PC-9 (cell line): ENCODE measurements around the gene LNP1. TPM values are rescaled to one million over a fixed set of nuclear protein-coding genes. Genes with fewer than 3 reads are reported as not detected.

ENCODE experiments used
- BruUV-seq: library from RNA; stranded (reverse); fragments of 400-500 nt; replicated peaks from 2 replicates; lab custom pipeline; 2021; lab: Mats Ljungman, UMichigan
- CTCF ChIA-PET: fragments of 300-600 bp; sonication (Branson Sonifier 250); formaldehyde crosslinking; loops from one replicate; lab custom pipeline; 2022; ENCODE audit warnings: antibody characterized with exemption; lab: Charles Lee
- POLR2A ChIA-PET: fragments of 300-600 bp; sonication (Branson Sonifier 250); formaldehyde crosslinking; loops from one replicate; lab custom pipeline; 2022; ENCODE audit warnings: antibody characterized with exemption; ENCODE audit not compliant: unreplicated experiment; lab: Charles Lee
- DNase-seq, 2 experiments: peaks; one replicate each; pipeline versions ENCODE4 v3.0.0 to v3.0.0-alpha.2; 2015 to 2022; ENCODE audit warnings: mixed read lengths in 1 of 2
- H2AFZ ChIP-seq: fragments of 200-600 bp; sonication (generic); 2 replicates; pipeline ENCODE4 v1.8.1; 2017; ENCODE audit warnings: antibody characterized with exemption
- H3F3A ChIP-seq: fragments of 200-600 bp; sonication (generic); 2 replicates; pipeline ENCODE4 v1.8.1; 2017; ENCODE audit warnings: antibody characterized with exemption, mild to moderate bottlenecking, low read depth; ENCODE audit not compliant: insufficient read depth
- H3K27ac ChIP-seq: fragments of 200-600 bp; sonication (generic); 2 replicates; pipeline ENCODE4 v1.6.1; 2016; ENCODE audit warnings: mixed run types
- H3K27me3 ChIP-seq: fragments of 200-600 bp; sonication (generic); 2 replicates; pipeline ENCODE4 v1.6.1; 2016; ENCODE audit warnings: low read depth, mixed run types; ENCODE audit not compliant: insufficient read depth
- H3K36me3 ChIP-seq: fragments of 200-600 bp; sonication (generic); 2 replicates; pipeline ENCODE4 v1.6.1; 2016; ENCODE audit warnings: low read depth, mixed run types
- H3K4me1 ChIP-seq: fragments of 200-600 bp; sonication (generic); replicated peaks from 2 replicates; pipeline ENCODE4 v1.6.1; 2016; ENCODE audit warnings: mixed run types; ENCODE audit not compliant: insufficient read depth
- H3K4me2 ChIP-seq: fragments of 200-600 bp; sonication (generic); 2 replicates; pipeline ENCODE4 v1.6.1; 2017; ENCODE audit warnings: mixed run types
- H3K4me3 ChIP-seq: fragments of 200-600 bp; sonication (generic); 2 replicates; pipeline ENCODE4 v1.6.1; 2016; ENCODE audit warnings: mixed run types
- H3K79me2 ChIP-seq: fragments of 200-600 bp; sonication (generic); 2 replicates; pipeline ENCODE4 v1.6.1; 2017; ENCODE audit warnings: low read depth, mixed run types
- H3K9me2 ChIP-seq: fragments of 200-600 bp; sonication (generic); 2 replicates; pipeline ENCODE4 v1.8.1; 2017; ENCODE audit warnings: mild to moderate bottlenecking; ENCODE audit not compliant: insufficient read depth
- H3K9me3 ChIP-seq: fragments of 200-600 bp; sonication (generic); 2 replicates; pipeline ENCODE4 v1.8.1; 2016; ENCODE audit warnings: low read depth; ENCODE audit not compliant: insufficient read depth
- H4K20me1 ChIP-seq: fragments of 200-600 bp; sonication (generic); 2 replicates; pipeline ENCODE4 v1.8.1; 2017; ENCODE audit not compliant: insufficient read depth
- CTCF ChIP-seq: fragments of 200-600 bp; sonication (generic); conservative IDR thresholded peaks from 2 replicates; pipeline ENCODE4 v1.6.1; 2017; ENCODE audit warnings: mixed run types, antibody characterized with exemption, mild to moderate bottlenecking, moderate library complexity
- EZH2 ChIP-seq: fragments of 200-600 bp; sonication (generic); IDR thresholded peaks from 2 replicates; pipeline ENCODE4 v1.8.0; 2017; ENCODE audit warnings: antibody characterized with exemption, low read depth
- intact Hi-C: fragments of 100-400 bp; cut with micrococcal nuclease; formaldehyde crosslinking; loops from one replicate; pipeline ENCODE4 v1.10.0; 2022; ENCODE audit not compliant: unreplicated experiment
- total RNA-seq: library from RNA; stranded (reverse); gene quantifications from 2 replicates; pipeline ENCODE4 v1.2.3, GENCODE V29; 2021

The LNP1 gene
- total RNA-seq, 1 experiment from 2014 or later: 4.8 TPM

DNA sequence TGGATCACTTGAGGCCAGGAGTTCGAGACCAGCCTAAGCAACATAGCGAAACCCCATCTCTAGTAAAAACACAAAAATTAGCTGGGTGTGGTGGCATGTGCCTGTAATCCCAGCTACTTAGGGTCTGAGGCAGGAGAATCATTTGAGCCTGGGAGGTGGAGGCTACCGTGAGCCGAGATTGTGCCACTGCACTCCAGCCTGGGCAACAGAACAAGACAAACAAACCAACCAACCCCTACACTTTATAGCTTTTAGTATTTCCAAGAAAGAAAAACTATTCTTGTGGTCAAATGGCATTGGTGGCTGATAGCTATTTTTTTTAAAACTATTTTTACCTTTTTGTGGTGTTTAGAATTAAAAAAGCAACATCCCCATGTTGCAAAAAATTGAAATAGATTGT lies 98.3 kb downstream of the LNP1 start:
- H3K27ac ChIP-seq: no peak overlapping the region
- ChIA-PET POLR2A (no interaction called here), CTCF (no interaction called here)
- H2AFZ ChIP-seq: no peak overlapping the region
- H3K4me2 ChIP-seq: no peak overlapping the region
- intact Hi-C loops: loop anchor here (10.0 kb wide), 2 partner anchors 535 to 1185 kb away; partner anchors contain the start of gene RPL24
- no peaks in the 10 kb centered on the region for H4K20me1 ChIP-seq
- no peak for TF ChIP-seq EZH2
- no peak for TF ChIP-seq CTCF
- no peaks in the 10 kb centered on the region for H3K79me2 ChIP-seq
- no peaks in the 10 kb centered on the region; the same call in 1 of the 2 replicates for H3K9me2 ChIP-seq
- H3K36me3 ChIP-seq: no peaks in the 10 kb centered on the region
- 0 out of 2 replicates have a peak, but pooled peaks cover 5% of the 10 kb centered on the region for H3K9me3 ChIP-seq
- H3F3A ChIP-seq: peaks cover 23% of the 10 kb centered on the region
- no peaks in the 10 kb centered on the region for H3K27me3 ChIP-seq
- H3K4me3 ChIP-seq: no peak overlapping the region
- BruUV-seq: no TSS peak
- DNase-seq: no peak
- H3K4me1 ChIP-seq: peaks cover 32% of the 10 kb centered on the region

GRCh38 chr3:100500320-100500880 lies 99.1 kb downstream of the LNP1 start:
- peak; percentile 12 to 55 for DNase-seq
- no TSS peak for BruUV-seq

GRCh38 chr3:100503448-100503847 lies 102.1 kb downstream of the LNP1 start:
- no peaks in the 10 kb centered on the region for H3K36me3 ChIP-seq
- H3F3A ChIP-seq: no peaks in the 10 kb centered on the region
- H3K4me3 ChIP-seq: no peak overlapping the region
- H3K9me2 ChIP-seq: no peaks in the 10 kb centered on the region; the same call in 1 of the 2 replicates
- no peak overlapping the region for H3K27ac ChIP-seq
- no peaks in the 10 kb centered on the region for H3K27me3 ChIP-seq
- H4K20me1 ChIP-seq: no peaks in the 10 kb centered on the region
- H3K4me1 ChIP-seq: 0 out of 2 replicates have a peak, but pooled peaks cover 9% of the 10 kb centered on the region
- no peaks in the 10 kb centered on the region for H3K79me2 ChIP-seq
- DNase-seq: no peak
- no peak overlapping the region for H3K4me2 ChIP-seq
- intact Hi-C loops: no loop called here
- ChIA-PET CTCF (no interaction called here), POLR2A (no interaction called here)
- peaks cover 13% of the 10 kb centered on the region; the same call in 1 of the 2 replicates for H3K9me3 ChIP-seq
- H2AFZ ChIP-seq: no peak overlapping the region
- no TSS peak for BruUV-seq
- no peak for TF ChIP-seq EZH2
- TF ChIP-seq CTCF: no peak

More at GRCh38 chr3:100500320-100500880, 99.1 kb downstream of the LNP1 start:
- Histone ChIP-seq H3K79me2 (no peaks in the 10 kb centered on the region), H3K27ac (no peak overlapping the region), H3K9me3 (0 out of 2 replicates have a peak, but pooled peaks cover 5% of the 10 kb centered on the region), H3K4me1 (peaks cover 32% of the 10 kb centered on the region), H4K20me1 (no peaks in the 10 kb centered on the region), H3K4me2 (no peak overlapping the region), H3F3A (peaks cover 23% of the 10 kb centered on the region), H3K4me3 (no peak overlapping the region), H3K36me3 (no peaks in the 10 kb centered on the region), H3K27me3 (no peaks in the 10 kb centered on the region), H2AFZ (no peak overlapping the region), H3K9me2 (no peaks in the 10 kb centered on the region; the same call in 1 of the 2 replicates)
- TF ChIP-seq EZH2: no peak
- no peak for TF ChIP-seq CTCF
- CTCF ChIA-PET: no interaction called here
- intact Hi-C loops: no loop called here
- POLR2A ChIA-PET: interaction anchor here (0.6 kb wide), 1 partner anchor 37 kb away, joined by 5 read pairs; no protein-coding TSS in a partner anchor

Other genes starting within 250 kb of the LNP1 start
- gene TBC1D23, start 140.5 kb upstream of the LNP1 start, total RNA-seq: 68.0 and 68.7 TPM in 2 replicates
- gene NIT2, start 66.8 kb upstream of the LNP1 start, total RNA-seq: 91.0 and 115 TPM in 2 replicates
- gene TOMM70, start 450 bp upstream of the LNP1 start, total RNA-seq: 63.7 and 65.2 TPM in 2 replicates
- 21.6 and 31.1 TPM in 2 replicates for gene TMEM45A, start 91.1 kb downstream of the LNP1 start, total RNA-seq
- not detected in 2 replicates for gene ADGRG7, start 208.1 kb downstream of the LNP1 start, total RNA-seq